ENCODE data around the gene TECR. TPM values are rescaled to one million over a fixed set of nuclear protein-coding genes. Genes with fewer than 3 reads are reported as not detected.

TECR gene
- total and polyA plus RNA-seq, 2 of the 13 experiments (the other 11 are each of a cell fraction or from before 2014, with no cell fraction given) = 54.9 to 121 TPM

GRCh38 chr19:14519860-14520407 is 9.5 kb upstream of the TECR start (continued):
- TF ChIP-seq PATZ1 (CRISPR knock-in tag; IDR thresholded peaks at IDR 0.05) (peak; percentile 58), ARID4A (CRISPR knock-in tag; IDR thresholded peaks at IDR 0.05; ENCODE audit: borderline replicate concordance) (peak; percentile 62; the same call in 1 of the 2 replicates), ZNF614 (CRISPR knock-in tag; IDR thresholded peaks at IDR 0.05; ENCODE audit: borderline replicate concordance) (0 out of 2 replicates have a peak, but pooled peaks have one; percentile 58), NONO (IDR thresholded peaks at IDR 0.05) (no peak), NONO (CRISPR knock-in tag; conservative IDR thresholded peaks at IDR 0.05) (no peak), NCOA5 (CRISPR knock-in tag; IDR thresholded peaks at IDR 0.05) (no peak), ZBTB10 (CRISPR knock-in tag; IDR thresholded peaks at IDR 0.05; ENCODE audit: borderline replicate concordance) (peak; percentile 92; the same call in 1 of the 2 replicates), PPARG (CRISPR knock-in tag; conservative IDR thresholded peaks at IDR 0.05) (no peak; the same call in 1 of the 2 replicates), HMGXB4 (CRISPR knock-in tag; IDR thresholded peaks at IDR 0.05; ENCODE audit: borderline replicate concordance in 1 of 2, low read depth in 1 of 2) (peak in 1 of 2 experiments; percentile 56; a peak in 1 of 4 replicates), ZNF281 (CRISPR knock-in tag; IDR thresholded peaks at IDR 0.05; ENCODE audit: borderline replicate concordance) (peak; percentile 70), ZNF703 (CRISPR knock-in tag; IDR thresholded peaks at IDR 0.05; ENCODE audit: borderline replicate concordance) (no peak), DNMT3B (CRISPR knock-in tag; conservative IDR thresholded peaks at IDR 0.05) (no peak), ZNF660 (CRISPR knock-in tag; IDR thresholded peaks at IDR 0.05; ENCODE audit: borderline replicate concordance, low read depth) (no peak), ZNF777 (CRISPR knock-in tag; IDR thresholded peaks at IDR 0.05) (no peak)
